GM23338 (cell line): Measurements from ENCODE around the gene PDE6A. TPM values are rescaled to one million over a fixed set of nuclear protein-coding genes. Genes with fewer than 3 reads are reported as not detected.

Experiments
- ATAC-seq: fragments of 200-7000 bp; cut with Tn5 transposase; 3 replicates; pipeline ENCODE4 v1.9.1; 2020
- DNase-seq: peaks from one replicate; pipeline ENCODE4 v3.0.0-alpha.2; 2015; ENCODE audit warnings: low spot score
- H2AFZ ChIP-seq: fragments of 200-600 bp; sonication (generic); 2 replicates; pipeline ENCODE4 v1.8.0; 2016; ENCODE audit warnings: antibody characterized with exemption, mild to moderate bottlenecking, moderate library complexity
- H3F3A ChIP-seq: fragments of 200-600 bp; sonication (generic); replicated peaks from 2 replicates; pipeline ENCODE4 v1.8.0; 2017; ENCODE audit warnings: antibody characterized with exemption, mixed run types, low read depth
- H3K27ac ChIP-seq: fragments of 200-600 bp; sonication (generic); 2 replicates; pipeline ENCODE4 v1.6.1; 2016; ENCODE audit warnings: low read depth
- H3K27me3 ChIP-seq: fragments of 200-600 bp; sonication (generic); 2 replicates; pipeline ENCODE4 v1.8.0; 2016; ENCODE audit warnings: mild to moderate bottlenecking, mixed run types, moderate library complexity; ENCODE audit not compliant: insufficient read depth
- H3K36me3 ChIP-seq: fragments of 200-600 bp; sonication (generic); 2 replicates; pipeline ENCODE4 v1.8.0; 2016; ENCODE audit warnings: mild to moderate bottlenecking; ENCODE audit not compliant: insufficient read depth
- H3K4me1 ChIP-seq: fragments of 200-600 bp; sonication (generic); 2 replicates; pipeline ENCODE4 v1.8.0; 2016; ENCODE audit warnings: mild to moderate bottlenecking, moderate library complexity; ENCODE audit not compliant: insufficient read depth
- H3K4me2 ChIP-seq: fragments of 200-600 bp; sonication (generic); 2 replicates; pipeline ENCODE4 v1.7.1; 2017; ENCODE audit warnings: mixed run types
- H3K4me3 ChIP-seq: fragments of 200-600 bp; sonication (generic); 2 replicates; pipeline ENCODE4 v1.6.1; 2016; ENCODE audit warnings: mixed run types
- H3K79me2 ChIP-seq: fragments of 200-600 bp; sonication (generic); replicated peaks from 2 replicates; pipeline ENCODE4 v1.8.0; 2017; ENCODE audit warnings: mild to moderate bottlenecking; ENCODE audit not compliant: insufficient read depth
- H3K9me2 ChIP-seq: fragments of 200-600 bp; sonication (generic); 2 replicates; pipeline ENCODE4 v1.8.0; 2017; ENCODE audit not compliant: insufficient read depth
- H4K20me1 ChIP-seq: fragments of 200-600 bp; sonication (generic); replicated peaks from 2 replicates; pipeline ENCODE4 v1.8.0; 2017; ENCODE audit warnings: mild to moderate bottlenecking; ENCODE audit not compliant: insufficient read depth
- H3K27ac Mint-ChIP-seq: 2 replicates; pipeline ENCODE4 v1.8.0; 2020; ENCODE audit warnings: inconsistent platforms, mild to moderate bottlenecking, moderate library complexity, mixed read lengths
- H3K27me3 Mint-ChIP-seq: 3 replicates; pipeline ENCODE4 v1.8.0; 2022; ENCODE audit warnings: low read depth, mild to moderate bottlenecking, moderate library complexity, mixed read lengths, inconsistent platforms; ENCODE audit not compliant: insufficient read depth, poor library complexity
- H3K36me3 Mint-ChIP-seq: 3 replicates; pipeline ENCODE4 v1.8.0; 2021; ENCODE audit warnings: low read depth, mild to moderate bottlenecking, inconsistent platforms, moderate library complexity, mixed read lengths
- H3K4me1 Mint-ChIP-seq: 3 replicates; pipeline ENCODE4 v1.8.0; 2020; ENCODE audit warnings: mild to moderate bottlenecking, inconsistent platforms, mixed read lengths
- H3K4me3 Mint-ChIP-seq: 3 replicates; pipeline ENCODE4 v1.8.0; 2021; ENCODE audit warnings: moderate library complexity, mild to moderate bottlenecking, inconsistent platforms, mixed read lengths
- H3K9me3 Mint-ChIP-seq: 3 replicates; pipeline ENCODE4 v1.8.0; 2020; ENCODE audit warnings: moderate library complexity, mild to moderate bottlenecking, inconsistent platforms, mixed read lengths
- CREB1 ChIP-seq: fragments of 250-450 bp; sonication (Bioruptor Pico); IDR thresholded peaks from 2 replicates; pipeline ENCODE4 v1.5.0; 2020; ENCODE audit warnings: low read depth, mild to moderate bottlenecking, moderate library complexity
- EZH2 ChIP-seq: fragments of 200-600 bp; sonication (generic); IDR thresholded peaks from one replicate; pipeline ENCODE4 v1.8.0; 2017; ENCODE audit warnings: antibody characterized with exemption, mild to moderate bottlenecking, low read depth; ENCODE audit not compliant: unreplicated experiment
- EZH2phosphoT487 ChIP-seq: fragments of 200-600 bp; sonication (generic); IDR thresholded peaks from one replicate; pipeline ENCODE4 v1.8.1; 2018; ENCODE audit warnings: antibody characterized with exemption; ENCODE audit not compliant: unreplicated experiment
- POLR2AphosphoS5 ChIP-seq: IDR thresholded peaks from 2 replicates; pipeline ENCODE4 v1.6.1; 2016; ENCODE audit warnings: antibody characterized with exemption, low read depth
- STAT1 ChIP-seq: IDR thresholded peaks from one replicate; pipeline ENCODE4 v1.6.1; 2016; ENCODE audit warnings: antibody characterized with exemption; ENCODE audit not compliant: unreplicated experiment
- ZNF114 ChIP-seq: fragments of 250-450 bp; sonication (Bioruptor Pico); IDR thresholded peaks from 2 replicates; pipeline ENCODE4 v1.5.0; 2020; ENCODE audit warnings: mild to moderate bottlenecking, moderate library complexity
- polyA plus RNA-seq: library from polyadenylated mRNA; unstranded; fragments of >200 nt; fragmentation: Nextera tagmentation; extraction: Ambion mirVana; gene quantifications from 2 replicates; pipeline ENCODE4 v1.2.1, GENCODE V29; 2016
- total RNA-seq: library from RNA; depleted of rRNA; stranded (reverse); fragments of >200 nt; shearing (Covaris generic); gene quantifications from 2 replicates; pipeline ENCODE4 v1.2.3, GENCODE V29; 2014
- TF ChIP-seq, protein P1 (sequence below): fragments of 250-450 bp; sonication (Bioruptor Pico); IDR thresholded peaks from 2 replicates; pipeline ENCODE4 v1.5.0; 2020; ENCODE audit warnings: mild to moderate bottlenecking, moderate library complexity
- TF ChIP-seq, protein P2 (sequence below), 2 experiments: fragments of 200-600 bp in 1 of 2; sonication (generic) in 1 of 2; conservative IDR thresholded peaks; 2 replicates each; pipeline versions ENCODE4 v1.5.1 to v1.6.1; 2016 to 2017; ENCODE audit warnings: antibody characterized with exemption in 2 of 2, low read depth in 2 of 2, mild to moderate bottlenecking in 2 of 2, moderate library complexity in 1 of 2
- TF ChIP-seq, protein P3 (sequence below): IDR thresholded peaks from one replicate; pipeline ENCODE4 v1.6.1; 2018; ENCODE audit warnings: antibody characterized with exemption; ENCODE audit not compliant: unreplicated experiment
- TF ChIP-seq, protein P4 (sequence below): IDR thresholded peaks from 2 replicates; pipeline ENCODE4 v1.6.1; 2016; ENCODE audit warnings: antibody characterized with exemption

Gene PDE6A
- total and polyA plus RNA-seq, 2 experiments from 2014 or later = 0.08 TPM; not detected in 1

DNA sequence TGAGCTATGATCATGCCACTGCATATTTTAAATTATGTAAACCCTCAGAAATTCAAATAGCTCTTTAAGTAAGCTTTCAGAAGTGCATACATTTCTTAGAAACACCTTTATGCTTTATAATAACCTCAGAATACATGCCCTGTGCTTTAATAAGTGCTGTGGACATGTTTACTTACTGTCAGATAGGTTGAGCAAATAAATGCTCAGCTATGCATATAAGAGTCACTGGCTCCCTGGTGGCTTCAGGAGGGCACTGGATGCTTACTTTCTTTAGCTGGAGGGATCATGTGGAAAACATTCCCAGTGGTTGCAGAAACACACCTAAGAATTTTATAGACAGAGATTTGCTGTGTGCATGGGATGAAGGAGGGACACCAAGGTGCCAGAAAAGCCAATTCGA lies 74.4 kb downstream of the PDE6A start:
- Histone ChIP-seq H3K4me3 (no peak overlapping the region), H3K4me1 (0 out of 2 replicates have a peak, but pooled peaks cover 4% of the 10 kb centered on the region), H3K9me2 (no peaks in the 10 kb centered on the region), H3K4me2 (no peak overlapping the region), H3K27me3 (no peaks in the 10 kb centered on the region), H3K79me2 (no peaks in the 10 kb centered on the region), H2AFZ (no peak overlapping the region), H4K20me1 (no peaks in the 10 kb centered on the region), H3K36me3 (no peaks in the 10 kb centered on the region), H3K27ac (no peak overlapping the region), H3F3A (no peaks in the 10 kb centered on the region)
- no peaks in the 10 kb centered on the region for H3K9me3 Mint-ChIP-seq
- no peak overlapping the region for H3K4me3 Mint-ChIP-seq
- DNase-seq = no peak
- no peak for TF ChIP-seq EZH2phosphoT487
- TF ChIP-seq, protein P1, sequence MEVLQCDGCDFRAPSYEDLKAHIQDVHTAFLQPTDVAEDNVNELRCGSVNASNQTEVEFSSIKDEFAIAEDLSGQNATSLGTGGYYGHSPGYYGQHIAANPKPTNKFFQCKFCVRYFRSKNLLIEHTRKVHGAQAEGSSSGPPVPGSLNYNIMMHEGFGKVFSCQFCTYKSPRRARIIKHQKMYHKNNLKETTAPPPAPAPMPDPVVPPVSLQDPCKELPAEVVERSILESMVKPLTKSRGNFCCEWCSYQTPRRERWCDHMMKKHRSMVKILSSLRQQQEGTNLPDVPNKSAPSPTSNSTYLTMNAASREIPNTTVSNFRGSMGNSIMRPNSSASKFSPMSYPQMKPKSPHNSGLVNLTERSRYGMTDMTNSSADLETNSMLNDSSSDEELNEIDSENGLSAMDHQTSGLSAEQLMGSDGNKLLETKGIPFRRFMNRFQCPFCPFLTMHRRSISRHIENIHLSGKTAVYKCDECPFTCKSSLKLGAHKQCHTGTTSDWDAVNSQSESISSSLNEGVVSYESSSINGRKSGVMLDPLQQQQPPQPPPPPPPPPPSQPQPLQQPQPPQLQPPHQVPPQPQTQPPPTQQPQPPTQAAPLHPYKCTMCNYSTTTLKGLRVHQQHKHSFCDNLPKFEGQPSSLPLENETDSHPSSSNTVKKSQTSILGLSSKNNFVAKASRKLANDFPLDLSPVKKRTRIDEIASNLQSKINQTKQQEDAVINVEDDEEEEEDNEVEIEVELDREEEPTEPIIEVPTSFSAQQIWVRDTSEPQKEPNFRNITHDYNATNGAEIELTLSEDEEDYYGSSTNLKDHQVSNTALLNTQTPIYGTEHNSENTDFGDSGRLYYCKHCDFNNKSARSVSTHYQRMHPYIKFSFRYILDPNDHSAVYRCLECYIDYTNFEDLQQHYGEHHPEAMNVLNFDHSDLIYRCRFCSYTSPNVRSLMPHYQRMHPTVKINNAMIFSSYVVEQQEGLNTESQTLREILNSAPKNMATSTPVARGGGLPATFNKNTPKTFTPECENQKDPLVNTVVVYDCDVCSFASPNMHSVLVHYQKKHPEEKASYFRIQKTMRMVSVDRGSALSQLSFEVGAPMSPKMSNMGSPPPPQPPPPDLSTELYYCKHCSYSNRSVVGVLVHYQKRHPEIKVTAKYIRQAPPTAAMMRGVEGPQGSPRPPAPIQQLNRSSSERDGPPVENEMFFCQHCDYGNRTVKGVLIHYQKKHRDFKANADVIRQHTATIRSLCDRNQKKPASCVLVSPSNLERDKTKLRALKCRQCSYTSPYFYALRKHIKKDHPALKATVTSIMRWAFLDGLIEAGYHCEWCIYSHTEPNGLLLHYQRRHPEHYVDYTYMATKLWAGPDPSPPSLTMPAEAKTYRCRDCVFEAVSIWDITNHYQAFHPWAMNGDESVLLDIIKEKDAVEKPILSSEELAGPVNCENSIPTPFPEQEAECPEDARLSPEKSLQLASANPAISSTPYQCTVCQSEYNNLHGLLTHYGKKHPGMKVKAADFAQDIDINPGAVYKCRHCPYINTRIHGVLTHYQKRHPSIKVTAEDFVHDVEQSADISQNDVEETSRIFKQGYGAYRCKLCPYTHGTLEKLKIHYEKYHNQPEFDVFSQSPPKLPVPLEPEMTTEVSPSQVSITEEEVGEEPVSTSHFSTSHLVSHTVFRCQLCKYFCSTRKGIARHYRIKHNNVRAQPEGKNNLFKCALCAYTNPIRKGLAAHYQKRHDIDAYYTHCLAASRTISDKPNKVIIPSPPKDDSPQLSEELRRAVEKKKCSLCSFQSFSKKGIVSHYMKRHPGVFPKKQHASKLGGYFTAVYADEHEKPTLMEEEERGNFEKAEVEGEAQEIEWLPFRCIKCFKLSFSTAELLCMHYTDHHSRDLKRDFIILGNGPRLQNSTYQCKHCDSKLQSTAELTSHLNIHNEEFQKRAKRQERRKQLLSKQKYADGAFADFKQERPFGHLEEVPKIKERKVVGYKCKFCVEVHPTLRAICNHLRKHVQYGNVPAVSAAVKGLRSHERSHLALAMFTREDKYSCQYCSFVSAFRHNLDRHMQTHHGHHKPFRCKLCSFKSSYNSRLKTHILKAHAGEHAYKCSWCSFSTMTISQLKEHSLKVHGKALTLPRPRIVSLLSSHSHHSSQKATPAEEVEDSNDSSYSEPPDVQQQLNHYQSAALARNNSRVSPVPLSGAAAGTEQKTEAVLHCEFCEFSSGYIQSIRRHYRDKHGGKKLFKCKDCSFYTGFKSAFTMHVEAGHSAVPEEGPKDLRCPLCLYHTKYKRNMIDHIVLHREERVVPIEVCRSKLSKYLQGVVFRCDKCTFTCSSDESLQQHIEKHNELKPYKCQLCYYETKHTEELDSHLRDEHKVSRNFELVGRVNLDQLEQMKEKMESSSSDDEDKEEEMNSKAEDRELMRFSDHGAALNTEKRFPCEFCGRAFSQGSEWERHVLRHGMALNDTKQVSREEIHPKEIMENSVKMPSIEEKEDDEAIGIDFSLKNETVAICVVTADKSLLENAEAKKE (CRISPR knock-in tag) = no peak
- TF ChIP-seq, protein P2, sequence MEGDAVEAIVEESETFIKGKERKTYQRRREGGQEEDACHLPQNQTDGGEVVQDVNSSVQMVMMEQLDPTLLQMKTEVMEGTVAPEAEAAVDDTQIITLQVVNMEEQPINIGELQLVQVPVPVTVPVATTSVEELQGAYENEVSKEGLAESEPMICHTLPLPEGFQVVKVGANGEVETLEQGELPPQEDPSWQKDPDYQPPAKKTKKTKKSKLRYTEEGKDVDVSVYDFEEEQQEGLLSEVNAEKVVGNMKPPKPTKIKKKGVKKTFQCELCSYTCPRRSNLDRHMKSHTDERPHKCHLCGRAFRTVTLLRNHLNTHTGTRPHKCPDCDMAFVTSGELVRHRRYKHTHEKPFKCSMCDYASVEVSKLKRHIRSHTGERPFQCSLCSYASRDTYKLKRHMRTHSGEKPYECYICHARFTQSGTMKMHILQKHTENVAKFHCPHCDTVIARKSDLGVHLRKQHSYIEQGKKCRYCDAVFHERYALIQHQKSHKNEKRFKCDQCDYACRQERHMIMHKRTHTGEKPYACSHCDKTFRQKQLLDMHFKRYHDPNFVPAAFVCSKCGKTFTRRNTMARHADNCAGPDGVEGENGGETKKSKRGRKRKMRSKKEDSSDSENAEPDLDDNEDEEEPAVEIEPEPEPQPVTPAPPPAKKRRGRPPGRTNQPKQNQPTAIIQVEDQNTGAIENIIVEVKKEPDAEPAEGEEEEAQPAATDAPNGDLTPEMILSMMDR (conservative IDR thresholded peaks at IDR 0.05; ENCODE audit: low read depth in 2 of 2) = no peak
- no peak for TF ChIP-seq STAT1
- TF ChIP-seq, protein P3, sequence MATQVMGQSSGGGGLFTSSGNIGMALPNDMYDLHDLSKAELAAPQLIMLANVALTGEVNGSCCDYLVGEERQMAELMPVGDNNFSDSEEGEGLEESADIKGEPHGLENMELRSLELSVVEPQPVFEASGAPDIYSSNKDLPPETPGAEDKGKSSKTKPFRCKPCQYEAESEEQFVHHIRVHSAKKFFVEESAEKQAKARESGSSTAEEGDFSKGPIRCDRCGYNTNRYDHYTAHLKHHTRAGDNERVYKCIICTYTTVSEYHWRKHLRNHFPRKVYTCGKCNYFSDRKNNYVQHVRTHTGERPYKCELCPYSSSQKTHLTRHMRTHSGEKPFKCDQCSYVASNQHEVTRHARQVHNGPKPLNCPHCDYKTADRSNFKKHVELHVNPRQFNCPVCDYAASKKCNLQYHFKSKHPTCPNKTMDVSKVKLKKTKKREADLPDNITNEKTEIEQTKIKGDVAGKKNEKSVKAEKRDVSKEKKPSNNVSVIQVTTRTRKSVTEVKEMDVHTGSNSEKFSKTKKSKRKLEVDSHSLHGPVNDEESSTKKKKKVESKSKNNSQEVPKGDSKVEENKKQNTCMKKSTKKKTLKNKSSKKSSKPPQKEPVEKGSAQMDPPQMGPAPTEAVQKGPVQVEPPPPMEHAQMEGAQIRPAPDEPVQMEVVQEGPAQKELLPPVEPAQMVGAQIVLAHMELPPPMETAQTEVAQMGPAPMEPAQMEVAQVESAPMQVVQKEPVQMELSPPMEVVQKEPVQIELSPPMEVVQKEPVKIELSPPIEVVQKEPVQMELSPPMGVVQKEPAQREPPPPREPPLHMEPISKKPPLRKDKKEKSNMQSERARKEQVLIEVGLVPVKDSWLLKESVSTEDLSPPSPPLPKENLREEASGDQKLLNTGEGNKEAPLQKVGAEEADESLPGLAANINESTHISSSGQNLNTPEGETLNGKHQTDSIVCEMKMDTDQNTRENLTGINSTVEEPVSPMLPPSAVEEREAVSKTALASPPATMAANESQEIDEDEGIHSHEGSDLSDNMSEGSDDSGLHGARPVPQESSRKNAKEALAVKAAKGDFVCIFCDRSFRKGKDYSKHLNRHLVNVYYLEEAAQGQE = no peak
- no peak for TF ChIP-seq EZH2
- no peak for TF ChIP-seq CREB1 (CRISPR knock-in tag)
- TF ChIP-seq ZNF114 (CRISPR knock-in tag) = no peak
- TF ChIP-seq, protein P4, sequence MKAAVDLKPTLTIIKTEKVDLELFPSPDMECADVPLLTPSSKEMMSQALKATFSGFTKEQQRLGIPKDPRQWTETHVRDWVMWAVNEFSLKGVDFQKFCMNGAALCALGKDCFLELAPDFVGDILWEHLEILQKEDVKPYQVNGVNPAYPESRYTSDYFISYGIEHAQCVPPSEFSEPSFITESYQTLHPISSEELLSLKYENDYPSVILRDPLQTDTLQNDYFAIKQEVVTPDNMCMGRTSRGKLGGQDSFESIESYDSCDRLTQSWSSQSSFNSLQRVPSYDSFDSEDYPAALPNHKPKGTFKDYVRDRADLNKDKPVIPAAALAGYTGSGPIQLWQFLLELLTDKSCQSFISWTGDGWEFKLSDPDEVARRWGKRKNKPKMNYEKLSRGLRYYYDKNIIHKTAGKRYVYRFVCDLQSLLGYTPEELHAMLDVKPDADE = no peak
- TF ChIP-seq POLR2AphosphoS5 = no peak
- H3K27me3 Mint-ChIP-seq = peaks cover 1% of the 10 kb centered on the region
- peaks cover 18% of the 10 kb centered on the region for H3K4me1 Mint-ChIP-seq
- H3K27ac Mint-ChIP-seq = no peak overlapping the region
- no peak for ATAC-seq
- no peaks in the 10 kb centered on the region for H3K36me3 Mint-ChIP-seq
